Suprapubic skin (tissue), 4 donors: Measurements from ENCODE around the gene BTF3. TPM values are rescaled to one million over a fixed set of nuclear protein-coding genes. Genes with fewer than 3 reads are reported as not detected.
"Not testable (repeated sequence)": the region's sequence is repeated elsewhere in the genome, so short reads cannot be mapped to it uniquely, and the experiment has no call there.

Source experiments
- DNase-seq, 2 donors: peaks; one replicate each; pipeline ENCODE4 v3.0.0-alpha.2; 2019; ENCODE audit warnings: low spot score in 2 of 2
- H3K27ac ChIP-seq: fragments of 200-600 bp; sonication (generic); one replicate; pipeline ENCODE4 v1.5.1; 2019
- H3K27me3 ChIP-seq: fragments of 200-600 bp; sonication (generic); one replicate; pipeline ENCODE4 v1.5.1; 2019
- H3K36me3 ChIP-seq: fragments of 200-600 bp; sonication (generic); one replicate; pipeline ENCODE4 v1.5.1; 2019
- H3K4me1 ChIP-seq: fragments of 200-600 bp; sonication (generic); one replicate; pipeline ENCODE4 v1.5.1; 2019
- H3K4me3 ChIP-seq: fragments of 200-600 bp; sonication (generic); one replicate; pipeline ENCODE4 v1.5.1; 2019; ENCODE audit warnings: mild to moderate bottlenecking
- H3K9me3 ChIP-seq: fragments of 200-600 bp; sonication (generic); one replicate; pipeline ENCODE4 v1.5.1; 2019
- CTCF ChIP-seq, 2 donors: fragments of 200-600 bp in 1 of 2; fragments of 450-650 bp in 1 of 2; sonication (generic) in 1 of 2; IDR thresholded peaks; one replicate each; pipeline ENCODE4 v1.5.1; 2016 to 2019; ENCODE audit warnings: antibody characterized with exemption in 2 of 2, mild to moderate bottlenecking in 1 of 2, moderate library complexity in 1 of 2
- EP300 ChIP-seq: sonication (generic); formaldehyde crosslinking; IDR thresholded peaks from one replicate; pipeline ENCODE4 v1.6.1; 2017; ENCODE audit warnings: antibody characterized with exemption
- POLR2A ChIP-seq, 2 donors: fragments of 450-650 bp; IDR thresholded peaks; one replicate each; pipeline ENCODE4 v1.6.1; 2017; ENCODE audit warnings: antibody characterized with exemption in 2 of 2, mild to moderate bottlenecking in 2 of 2, moderate library complexity in 2 of 2
- POLR2AphosphoS5 ChIP-seq, 3 donors: sonication (generic); formaldehyde crosslinking; IDR thresholded peaks; one replicate each; pipeline ENCODE4 v1.6.1; 2017; ENCODE audit warnings: antibody characterized with exemption in 3 of 3
- WGBS: methylation state at CpG from one replicate; pipeline ENCODE4 v1.1.5; 2018; 5-methylcytosine and 5-hydroxymethylcytosine counted together
- total RNA-seq, 4 donors: library from RNA; depleted of rRNA; stranded (reverse); fragments of >200 nt; gene quantifications; one replicate each; pipeline ENCODE4 v1.1.0, GENCODE V29; 2016

Gene BTF3
- total RNA-seq, 4 donors from 2014 or later: 473 to 851 (median 620) TPM

GRCh38 chr5:73499187-73499586 is 945 bp downstream of the BTF3 start:
- H3K4me3 ChIP-seq: peak overlapping the region; percentile 89
- peak overlapping the region; percentile 96 for H3K27ac ChIP-seq
- no peak for TF ChIP-seq POLR2A (IDR thresholded peaks at IDR 0.05)
- TF ChIP-seq POLR2AphosphoS5 (IDR thresholded peaks at IDR 0.05): no peak
- TF ChIP-seq EP300: no peak
- no peak for TF ChIP-seq CTCF (IDR thresholded peaks at IDR 0.05)
- 5% methylated on average over 12 of the region's 12 CpGs for WGBS
- peaks cover 27% of the 10 kb centered on the region for H3K36me3 ChIP-seq
- no peaks in the 10 kb centered on the region for H3K27me3 ChIP-seq
- no peak for DNase-seq
- H3K9me3 ChIP-seq: no peaks in the 10 kb centered on the region
- H3K4me1 ChIP-seq: peaks cover 35% of the 10 kb centered on the region

- Histone ChIP-seq H3K27me3 (no peaks in the 10 kb centered on the region), H3K4me3 (peak overlapping the region; percentile 89), H3K27ac (peak overlapping the region; percentile 96), H3K36me3 (peaks cover 33% of the 10 kb centered on the region), H3K4me1 (peaks cover 35% of the 10 kb centered on the region), H3K9me3 (no peaks in the 10 kb centered on the region)
- no peak for DNase-seq
- WGBS: 42% methylated on average over 2 of the region's 2 CpGs
- TF ChIP-seq POLR2AphosphoS5 (IDR thresholded peaks at IDR 0.05) (no peak), EP300 (no peak)
These were observed 1.5 kb downstream of the BTF3 start for GRCh38 chr5:73499756-73500155.

GRCh38 chr5:73501406-73501805 is 3.2 kb downstream of the BTF3 start:
- Histone ChIP-seq H3K27ac (no peak overlapping the region), H3K4me3 (no peak overlapping the region), H3K4me1 (peaks cover 35% of the 10 kb centered on the region), H3K36me3 (peaks cover 49% of the 10 kb centered on the region), H3K9me3 (no peaks in the 10 kb centered on the region), H3K27me3 (no peaks in the 10 kb centered on the region)
- no peak for TF ChIP-seq POLR2AphosphoS5 (IDR thresholded peaks at IDR 0.05)
- TF ChIP-seq POLR2A (IDR thresholded peaks at IDR 0.05): no peak
- no peak for TF ChIP-seq EP300
- no peak for TF ChIP-seq CTCF (IDR thresholded peaks at IDR 0.05)
- 95% methylated on average over 2 of the region's 2 CpGs for WGBS
- no peak for DNase-seq

- no peaks in the 10 kb centered on the region for H3K4me1 ChIP-seq
- no peak for DNase-seq
- H3K4me3 ChIP-seq: no peak overlapping the region
- H3K27me3 ChIP-seq: no peaks in the 10 kb centered on the region
- TF ChIP-seq POLR2AphosphoS5 (IDR thresholded peaks at IDR 0.05) (no peak), EP300 (no peak), POLR2A (IDR thresholded peaks at IDR 0.05) (no peak), CTCF (IDR thresholded peaks at IDR 0.05) (no peak)
- H3K27ac ChIP-seq: no peak overlapping the region
- 91% methylated on average over 5 of the region's 5 CpGs for WGBS
- peaks cover 51% of the 10 kb centered on the region for H3K36me3 ChIP-seq
- H3K9me3 ChIP-seq: no peaks in the 10 kb centered on the region
These were observed 8.3 kb downstream of the BTF3 start for GRCh38 chr5:73506459-73506955.

- TF ChIP-seq CTCF (IDR thresholded peaks at IDR 0.05) (no peak), POLR2AphosphoS5 (IDR thresholded peaks at IDR 0.05) (no peak), EP300 (no peak), POLR2A (IDR thresholded peaks at IDR 0.05) (no peak)
- Histone ChIP-seq H3K27ac (no peak overlapping the region), H3K4me1 (no peaks in the 10 kb centered on the region), H3K27me3 (no peaks in the 10 kb centered on the region), H3K9me3 (no peaks in the 10 kb centered on the region), H3K36me3 (peaks cover 45% of the 10 kb centered on the region), H3K4me3 (no peak overlapping the region)
- WGBS: 47% methylated on average over 2 of the region's 2 CpGs
- no peak for DNase-seq
These were observed 8.8 kb downstream of the BTF3 start for GRCh38 chr5:73507062-73507461.

GRCh38 chr5:73508521-73508920 is 10.3 kb downstream of the BTF3 start:
- H3K27ac ChIP-seq: not testable (repeated sequence)

More at GRCh38 chr5:73508521-73508920, 10.3 kb downstream of the BTF3 start:
- peaks cover 31% of the 10 kb centered on the region for H3K36me3 ChIP-seq
- H3K4me3 ChIP-seq, H3K27me3 ChIP-seq, DNase-seq, H3K4me1 ChIP-seq, H3K9me3 ChIP-seq: not testable (repeated sequence)
- WGBS: 97% methylated on average over 26 of the region's 26 CpGs
